Measurements from ENCODE around the gene TES.
"Not testable (repeated sequence)": the region's sequence is repeated elsewhere in the genome, so short reads cannot be mapped to it uniquely, and the experiment has no call there.

TES gene, protein sequence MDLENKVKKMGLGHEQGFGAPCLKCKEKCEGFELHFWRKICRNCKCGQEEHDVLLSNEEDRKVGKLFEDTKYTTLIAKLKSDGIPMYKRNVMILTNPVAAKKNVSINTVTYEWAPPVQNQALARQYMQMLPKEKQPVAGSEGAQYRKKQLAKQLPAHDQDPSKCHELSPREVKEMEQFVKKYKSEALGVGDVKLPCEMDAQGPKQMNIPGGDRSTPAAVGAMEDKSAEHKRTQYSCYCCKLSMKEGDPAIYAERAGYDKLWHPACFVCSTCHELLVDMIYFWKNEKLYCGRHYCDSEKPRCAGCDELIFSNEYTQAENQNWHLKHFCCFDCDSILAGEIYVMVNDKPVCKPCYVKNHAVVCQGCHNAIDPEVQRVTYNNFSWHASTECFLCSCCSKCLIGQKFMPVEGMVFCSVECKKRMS

DNA sequence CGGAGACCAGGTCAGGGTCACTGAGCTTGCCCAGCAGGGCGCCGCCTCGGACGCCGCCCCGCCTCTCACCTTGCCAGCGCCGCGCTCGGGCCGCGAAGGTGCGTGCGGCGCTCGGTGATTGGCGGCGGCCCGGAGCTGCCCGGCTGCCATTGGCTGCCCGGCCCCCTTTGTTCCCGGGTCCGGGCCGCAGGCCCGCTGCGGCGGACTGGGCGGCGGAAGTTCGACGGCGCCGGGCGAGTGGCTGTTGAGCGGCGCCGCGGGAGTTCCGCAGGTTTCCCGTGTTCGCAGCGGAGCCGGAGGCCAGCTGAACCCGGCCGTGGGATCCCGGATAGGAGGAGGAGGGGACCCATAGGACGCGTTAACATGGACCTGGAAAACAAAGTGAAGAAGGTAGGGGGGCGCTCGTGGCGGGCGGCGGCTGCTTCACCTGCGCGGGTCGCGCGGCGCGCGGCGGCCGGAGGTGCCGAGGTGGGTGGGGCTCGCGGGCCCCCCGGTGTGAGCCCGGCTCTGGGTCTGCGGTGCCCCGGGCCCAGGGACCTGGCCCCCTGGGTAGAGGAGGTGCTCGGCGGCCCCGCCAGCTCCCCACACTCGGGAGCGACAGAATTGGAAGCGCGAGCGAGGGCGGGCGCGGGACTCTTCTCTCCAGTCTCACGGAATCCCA lies at the start of gene TES:
TES (plus strand) TSS at position 195 of the 661 bp plus-strand sequence; CDS start at position 364, 169 bp downstream.
- peak; percentile 46 for DNase-seq (ENCODE audit: low read depth)

DNA sequence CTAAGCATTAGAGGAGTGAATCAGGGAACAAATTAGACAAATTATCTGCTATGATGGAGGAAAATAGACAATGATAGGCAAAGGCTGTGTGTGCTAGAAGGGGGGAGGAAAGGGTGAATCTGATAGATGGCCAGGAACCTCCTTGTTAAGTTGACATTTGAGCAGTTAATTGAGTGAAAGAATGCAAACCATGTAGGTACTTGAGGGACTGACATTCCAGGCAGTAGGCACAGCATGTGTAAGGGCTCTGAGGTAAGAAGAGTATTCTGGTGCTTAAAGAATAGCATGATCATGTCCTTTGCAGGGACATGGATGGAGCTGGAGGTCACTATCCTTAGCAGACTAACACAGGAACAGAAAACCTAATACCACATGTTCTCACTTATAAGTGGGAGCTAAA lies 48.6 kb upstream of the TES start:
- no peak for DNase-seq (ENCODE audit: low read depth)

DNA sequence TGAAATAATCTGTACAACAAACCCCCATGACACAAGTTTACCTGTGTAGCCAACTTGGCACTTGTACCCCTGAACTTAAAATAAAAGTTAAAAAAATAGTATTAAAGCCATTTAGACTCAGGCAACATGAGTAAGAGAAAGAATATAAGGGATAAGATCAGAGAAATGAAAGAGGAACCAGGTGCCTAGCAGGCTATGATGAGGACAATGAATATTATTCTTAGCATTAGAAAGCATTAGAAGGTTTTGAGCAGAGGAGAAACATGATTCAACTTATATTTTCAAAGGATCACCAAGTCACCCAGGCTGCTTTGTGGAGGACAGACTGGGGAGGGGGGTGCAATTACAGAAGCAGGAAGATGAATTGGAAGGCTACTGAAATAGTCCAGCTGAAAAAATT lies 48.1 kb upstream of the TES start:
- no peak for DNase-seq (ENCODE audit: low read depth)

DNA sequence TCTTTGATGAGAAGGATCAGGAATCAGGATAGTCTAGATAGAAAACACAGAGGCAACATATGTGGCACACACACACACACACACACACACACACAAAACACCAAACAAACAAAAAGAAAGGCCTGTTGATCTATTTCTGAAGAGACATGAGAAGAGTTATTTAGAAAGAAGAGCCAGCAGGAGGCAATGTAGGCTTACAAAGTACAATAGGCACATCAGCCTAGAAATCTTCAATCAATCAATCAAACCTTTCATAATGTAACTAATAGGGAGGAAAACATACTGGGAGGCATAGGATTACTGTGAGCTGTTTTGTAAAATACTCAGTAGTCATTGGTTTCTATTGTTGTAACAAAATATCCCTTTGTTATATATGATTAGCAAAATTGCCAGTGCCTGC lies 47.3 kb upstream of the TES start:
- no peak for DNase-seq (ENCODE audit: low read depth)

DNA sequence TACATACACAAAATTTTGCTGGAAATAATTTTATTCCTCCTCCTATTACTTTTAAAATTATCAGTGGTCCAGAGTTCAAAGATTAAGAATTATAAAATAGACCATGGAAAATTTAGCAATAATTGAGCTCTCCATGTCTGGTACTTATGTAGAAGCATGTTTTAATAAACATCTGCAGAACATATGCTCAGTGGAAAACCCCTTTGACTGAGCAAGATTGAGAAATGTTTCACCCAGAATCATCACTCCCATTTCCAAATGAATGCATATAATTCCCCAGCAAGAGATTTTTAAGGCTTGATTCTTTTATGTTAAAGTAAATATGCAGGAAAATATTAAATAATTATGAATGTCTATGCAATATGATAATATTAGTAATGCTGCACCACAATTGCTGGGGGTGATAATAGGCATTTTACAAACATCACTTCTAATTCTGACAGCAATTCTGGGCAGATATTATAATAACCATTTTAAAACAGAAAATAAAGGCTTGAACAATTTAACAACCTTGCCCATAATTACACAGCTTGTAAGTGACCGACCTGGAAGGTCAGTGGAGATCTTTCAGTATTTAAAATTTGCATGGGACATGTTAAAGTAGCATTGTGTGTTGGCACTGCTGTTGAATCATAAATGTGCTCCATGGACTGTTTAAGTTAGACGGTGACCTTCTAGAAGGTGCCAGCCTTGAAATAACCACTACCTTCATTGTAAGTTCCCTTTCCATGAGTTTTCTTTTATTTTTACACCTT lies 45.6 kb upstream of the TES start:
- DNase-seq (ENCODE audit: low read depth): no peak

DNA sequence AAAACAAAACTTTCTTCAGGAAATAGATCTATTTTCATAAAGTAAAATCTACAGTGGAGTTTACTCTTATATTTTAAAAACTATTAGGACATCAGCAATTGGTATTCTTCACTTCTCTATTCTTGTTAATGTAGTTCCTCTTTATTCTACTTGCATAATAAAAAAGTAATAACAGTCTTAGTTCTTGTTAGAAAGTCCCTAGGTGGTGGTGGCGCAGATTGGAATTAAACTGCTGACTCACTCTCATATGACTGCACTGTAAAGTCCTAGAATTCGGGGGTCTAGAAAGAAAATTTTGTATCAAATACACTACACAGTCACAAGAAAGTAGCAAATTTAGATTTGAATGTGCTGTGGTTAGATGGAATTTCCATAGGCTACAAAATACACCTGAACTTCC lies 44.6 kb upstream of the TES start:
- no peak for DNase-seq (ENCODE audit: low read depth)

DNA sequence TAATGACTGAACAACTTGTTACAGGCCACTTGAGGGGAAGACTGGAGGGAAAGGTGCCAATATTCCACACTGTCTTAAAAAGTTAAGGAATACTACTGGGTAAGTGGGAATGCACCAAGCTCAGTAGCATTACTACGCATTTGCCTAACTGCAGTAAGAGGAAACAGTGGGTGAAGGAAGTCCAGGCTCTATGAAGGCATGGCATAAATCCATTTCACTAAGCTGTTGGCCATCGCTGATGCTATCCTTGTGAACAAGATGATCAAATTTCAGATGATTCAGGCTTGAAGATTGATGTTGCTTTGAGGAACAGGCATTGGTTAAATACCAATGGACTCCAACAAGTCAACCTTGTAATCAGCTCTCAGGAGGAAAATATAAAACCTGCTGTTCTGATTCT lies 44.2 kb upstream of the TES start:
- no peak for DNase-seq (ENCODE audit: low read depth)

DNA sequence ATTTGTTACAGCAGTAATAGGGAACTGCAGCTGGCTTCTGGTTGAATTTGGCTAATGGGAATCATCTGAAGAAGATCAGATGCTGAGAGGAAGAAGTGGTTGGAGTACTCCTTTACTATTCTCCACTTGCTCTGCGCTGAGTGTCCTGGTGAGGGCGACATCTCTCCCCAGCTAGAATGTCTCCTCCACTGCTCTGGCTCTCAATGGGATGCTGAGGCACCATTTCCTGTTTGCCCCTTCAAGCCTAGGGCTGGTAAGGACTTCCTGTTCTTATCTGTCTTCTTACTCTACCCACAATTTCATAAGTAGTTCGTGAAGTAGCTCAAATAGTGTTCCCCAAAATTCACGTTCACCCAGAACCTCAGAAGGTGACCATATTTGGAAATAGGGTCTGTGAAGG lies 43.2 kb upstream of the TES start:
- DNase-seq (ENCODE audit: low read depth): no peak

DNA sequence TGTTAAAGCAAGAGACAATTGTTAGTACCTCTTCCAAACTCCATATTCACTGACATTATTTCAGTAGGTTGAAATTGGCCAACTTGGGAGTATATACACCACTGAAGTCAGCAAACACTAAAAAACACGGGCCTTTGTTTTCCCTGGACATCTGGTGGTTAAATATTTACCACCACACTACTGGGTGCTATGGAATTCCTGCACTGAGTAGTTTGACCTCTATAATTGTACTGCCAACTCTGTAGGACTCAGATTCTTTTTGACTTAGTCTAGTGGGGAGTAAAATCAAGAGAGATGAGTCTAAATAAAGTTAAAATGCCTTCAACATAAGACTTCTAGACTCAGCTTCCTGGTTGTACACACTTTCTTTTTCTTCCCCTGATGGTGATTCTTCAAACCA lies 41.3 kb upstream of the TES start:
- no peak for DNase-seq (ENCODE audit: low read depth)

DNA sequence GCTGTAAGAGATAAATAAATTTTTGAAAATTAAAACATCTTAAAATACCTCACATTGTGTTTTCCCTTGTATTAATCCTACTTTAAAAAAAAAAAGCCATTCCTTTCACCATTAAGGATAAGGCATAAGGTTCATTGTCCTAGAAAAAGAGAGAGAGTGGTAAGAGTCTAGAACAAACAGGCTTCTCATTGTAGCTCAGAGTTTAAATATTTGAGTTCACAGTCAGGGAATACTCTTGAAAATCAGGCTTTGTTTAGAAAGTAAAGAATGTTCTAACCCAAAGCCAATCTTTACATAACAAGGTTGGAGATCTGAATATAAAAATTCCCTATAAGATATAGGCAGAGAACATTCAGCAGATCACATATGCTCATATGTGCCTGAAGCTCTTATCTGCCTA lies 40.2 kb upstream of the TES start:
- no peak for DNase-seq (ENCODE audit: low read depth)

DNA sequence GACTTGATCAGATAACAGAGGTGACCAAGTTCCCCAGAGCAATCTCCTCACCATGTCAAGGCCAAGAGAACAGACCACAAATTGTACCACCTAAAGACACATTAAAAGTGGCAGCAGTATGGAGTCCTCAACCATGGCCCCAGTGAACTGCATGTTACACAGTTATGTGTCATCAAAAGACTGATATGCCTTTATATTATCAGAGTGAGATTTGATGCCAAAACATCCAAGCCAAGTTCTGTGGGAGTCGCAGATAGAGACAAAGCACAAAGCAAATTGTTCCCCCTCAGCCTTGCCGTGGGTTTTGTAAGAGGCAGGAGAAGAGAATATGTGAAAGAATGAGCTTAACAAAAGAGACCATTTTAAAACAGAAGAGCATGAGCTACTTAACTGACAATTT lies 39.2 kb upstream of the TES start:
- DNase-seq (ENCODE audit: low read depth): no peak

DNA sequence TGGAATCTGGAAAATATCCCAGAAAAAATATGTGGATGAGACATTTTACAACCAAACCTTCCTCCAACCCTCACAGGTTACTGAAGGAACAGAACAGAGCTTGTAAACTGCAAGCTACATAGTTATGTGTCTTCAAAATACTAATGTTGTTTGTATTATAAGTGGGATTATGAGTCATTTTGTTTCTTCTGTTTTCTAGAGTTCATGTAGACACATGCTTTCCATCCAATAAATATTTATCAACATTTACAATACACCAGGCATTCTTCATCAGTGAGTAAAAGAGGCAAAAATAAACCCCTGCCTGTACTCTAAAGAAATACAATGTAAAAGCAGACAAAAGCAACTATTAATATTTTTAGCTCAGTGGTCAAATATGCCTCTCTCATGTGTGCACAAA lies 38.0 kb upstream of the TES start:
- no peak for DNase-seq (ENCODE audit: low read depth)

DNA sequence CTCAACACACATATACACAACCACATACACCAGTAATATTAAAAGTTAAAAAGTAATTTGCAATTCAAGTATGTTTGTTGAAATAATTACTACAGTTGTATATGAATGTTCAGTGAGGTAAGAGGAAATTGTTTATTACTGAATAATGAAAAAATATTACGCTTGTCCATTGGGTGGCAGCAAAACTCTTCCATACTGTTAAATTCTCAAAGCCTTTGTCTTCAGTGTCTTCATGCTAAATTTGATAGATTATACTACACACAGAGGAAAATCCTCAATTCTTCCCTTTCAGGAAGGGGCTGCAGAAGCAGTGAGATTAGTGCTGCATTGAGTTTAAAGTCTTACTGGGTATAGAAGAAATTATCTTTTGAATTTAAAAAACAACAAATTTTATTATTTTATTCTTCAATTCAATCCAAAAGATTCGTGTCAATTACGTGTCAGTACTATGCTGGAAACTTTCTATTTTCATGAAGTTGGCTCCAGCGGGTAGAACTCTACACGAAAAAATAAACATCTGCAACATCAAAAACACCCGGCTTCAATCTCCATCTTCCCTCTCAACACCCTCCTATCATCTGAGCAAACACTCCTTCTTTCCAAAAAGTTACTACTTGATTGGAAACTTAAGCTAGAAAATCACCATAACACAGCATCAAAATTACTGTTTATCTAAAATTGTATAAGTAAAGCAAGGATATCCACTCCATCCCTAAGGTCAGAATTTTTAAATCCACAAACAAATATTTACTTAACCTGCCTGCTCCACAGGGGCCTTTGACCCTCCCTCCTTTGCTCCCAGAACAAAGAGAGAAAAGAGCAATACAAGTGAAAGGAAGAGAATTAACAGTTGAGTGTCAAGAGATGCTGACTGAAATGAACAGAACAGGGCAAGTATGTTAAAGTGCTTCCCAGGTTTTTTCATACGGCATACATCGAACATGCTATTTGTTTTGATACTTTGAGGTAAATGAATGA lies 37.0 kb upstream of the TES start:
- no peak for DNase-seq (ENCODE audit: low read depth)

DNA sequence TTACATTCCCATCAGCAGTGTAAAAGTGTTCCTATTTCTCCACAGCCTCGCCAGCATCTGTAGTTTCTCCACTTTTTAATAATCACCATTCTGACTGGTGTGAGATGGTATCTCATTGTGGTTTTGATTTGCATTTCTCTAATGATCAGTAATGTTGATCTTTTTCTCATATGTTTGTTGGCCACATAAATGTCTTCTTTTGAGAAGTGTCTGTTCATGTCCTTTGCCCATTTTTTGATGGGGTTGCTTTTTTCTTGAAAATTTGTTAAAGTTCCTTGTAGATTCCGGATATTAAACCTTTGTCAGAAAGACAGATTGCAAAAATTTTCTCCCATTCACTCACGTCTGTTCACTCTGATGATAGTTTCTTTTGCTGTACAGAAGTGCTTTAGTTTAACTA lies 35.2 kb upstream of the TES start:
- DNase-seq (ENCODE audit: low read depth): not testable (repeated sequence)

DNA sequence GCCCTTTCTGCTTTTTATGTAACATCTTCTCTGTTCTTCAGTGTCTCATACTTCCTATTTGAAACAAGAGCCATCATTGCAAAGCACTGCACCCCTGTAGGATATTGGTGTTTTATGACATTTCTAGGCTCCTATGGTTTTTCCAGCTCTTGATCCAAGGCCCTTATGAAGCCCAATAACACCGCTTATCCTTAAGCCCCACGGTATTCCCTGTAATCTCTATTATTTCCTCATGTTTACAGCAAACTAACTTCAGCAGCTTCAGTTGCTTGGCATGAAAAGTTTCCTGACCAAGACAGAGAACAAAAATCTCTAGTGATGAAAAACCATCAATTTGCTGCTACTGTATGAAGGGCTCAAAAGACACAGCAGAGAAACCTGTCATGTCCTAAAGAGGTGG lies 34.1 kb upstream of the TES start:
- DNase-seq (ENCODE audit: low read depth): no peak

DNA sequence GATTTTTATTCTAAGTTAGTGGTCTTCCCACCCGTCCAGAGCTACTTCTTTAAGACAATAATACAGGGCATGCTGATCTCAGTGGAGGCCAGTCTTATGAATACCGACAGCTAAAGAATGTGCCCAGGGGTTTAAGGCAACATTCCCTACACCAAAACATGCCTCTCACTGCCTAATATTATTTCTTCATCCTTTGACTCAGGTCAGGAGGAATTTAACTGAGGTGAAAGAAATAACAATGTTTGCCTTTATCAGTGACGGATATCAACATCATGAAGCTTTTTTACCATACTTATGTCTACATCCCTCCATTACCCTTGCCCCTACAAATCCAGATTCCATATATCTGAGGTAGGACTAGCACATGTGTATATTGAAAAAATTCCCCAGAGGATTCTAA lies 33.3 kb upstream of the TES start:
- no peak for DNase-seq (ENCODE audit: low read depth)

DNA sequence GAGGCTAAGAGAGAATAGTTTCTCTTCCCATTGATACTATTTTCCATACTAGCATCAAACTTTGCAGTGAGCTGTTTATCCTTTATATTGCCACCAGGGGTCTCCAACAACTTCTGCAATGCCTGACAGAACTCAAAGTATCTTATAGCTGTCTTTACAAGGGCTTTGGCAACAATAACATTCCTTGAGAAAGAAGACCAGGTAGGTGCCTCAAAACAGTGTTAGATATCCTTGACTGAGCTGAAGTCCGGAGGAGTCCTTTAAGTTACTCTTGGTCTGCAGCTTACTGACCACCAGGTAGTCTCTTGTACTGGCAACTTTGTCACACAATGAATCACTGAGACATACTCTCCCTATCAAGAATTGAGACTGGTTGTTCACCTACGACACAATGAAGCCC lies 30.0 kb upstream of the TES start:
- DNase-seq (ENCODE audit: low read depth): no peak

DNA sequence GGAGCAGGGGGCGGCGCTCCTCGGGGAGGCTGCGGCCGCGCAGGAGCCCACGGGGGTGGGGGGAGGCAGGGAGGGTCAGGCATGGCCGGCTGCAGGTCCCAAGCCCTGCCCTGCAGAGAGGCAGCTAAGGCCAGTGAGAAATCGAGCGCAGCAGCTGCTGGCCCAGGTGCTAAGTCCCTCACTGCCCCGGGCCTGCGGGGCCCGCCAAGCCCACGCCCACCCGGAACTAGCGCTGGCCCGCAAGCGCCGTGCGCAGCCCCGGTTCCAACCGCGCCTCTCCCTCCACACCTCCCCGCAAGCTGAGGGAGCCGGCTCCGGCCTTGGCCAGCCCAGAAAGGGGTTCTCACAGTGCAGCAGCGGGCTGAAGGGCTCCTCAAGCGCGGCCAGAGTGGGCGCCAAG lies 28.3 kb upstream of the TES start:
- no peak for DNase-seq (ENCODE audit: low read depth)

DNA sequence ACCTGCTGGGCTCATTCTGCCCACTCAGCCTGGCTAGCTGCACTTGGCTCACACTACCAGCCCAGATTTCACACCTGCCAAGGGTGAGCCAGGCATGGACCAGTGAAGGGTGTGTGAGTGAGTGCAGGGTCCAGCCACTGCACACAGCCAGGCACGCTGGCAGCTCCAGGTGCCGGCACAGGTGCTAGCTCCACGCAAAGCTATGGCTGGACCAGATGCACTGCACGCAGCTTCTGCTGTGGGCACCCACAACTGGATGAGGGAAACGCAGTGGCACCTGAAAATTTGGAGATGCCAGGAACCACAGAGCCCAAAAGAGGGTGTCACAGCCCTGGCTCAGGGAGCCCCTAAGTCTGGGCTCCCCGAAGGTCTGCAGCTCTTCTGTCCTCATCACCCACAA lies 24.9 kb upstream of the TES start:
- DNase-seq (ENCODE audit: low read depth): no peak

DNA sequence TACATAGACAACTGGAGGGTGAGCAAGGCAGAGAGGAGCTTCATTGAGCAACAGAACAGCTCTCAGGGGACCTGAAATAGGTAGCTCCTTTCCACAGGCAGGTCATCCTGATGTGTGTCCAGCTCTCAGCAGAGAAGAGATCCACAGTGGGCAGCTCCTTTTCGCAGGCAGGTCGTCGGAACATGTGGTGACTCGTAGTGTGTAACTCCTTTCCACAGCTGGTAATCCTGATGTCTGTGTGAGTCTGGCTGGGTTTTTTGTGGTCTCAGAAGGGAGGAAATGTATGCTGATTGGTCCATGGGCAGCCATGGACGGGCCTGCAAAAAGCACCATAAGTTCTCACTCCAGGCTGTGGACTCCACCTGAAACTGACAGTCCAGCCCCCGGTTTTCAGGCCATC lies 24.4 kb upstream of the TES start:
- no peak for DNase-seq (ENCODE audit: low read depth)

DNA sequence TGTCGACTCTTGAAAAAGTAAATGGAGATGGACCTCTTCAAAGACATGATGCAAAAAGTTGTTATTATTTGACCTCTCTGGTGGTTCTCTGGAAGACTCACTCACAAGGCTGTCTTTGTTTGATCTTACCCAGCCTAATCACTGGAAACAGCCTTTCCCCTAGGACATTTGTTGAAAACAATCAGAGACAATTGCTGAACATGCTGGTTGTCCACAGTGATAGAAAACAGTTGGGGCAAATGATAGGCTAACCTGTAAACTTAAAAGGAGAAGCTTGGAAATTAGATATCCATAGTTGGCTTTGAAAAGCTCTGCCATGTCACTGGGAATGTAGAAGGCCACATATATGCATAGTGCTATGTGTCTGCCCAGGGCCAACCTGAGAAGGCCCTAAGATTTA lies 22.9 kb upstream of the TES start:
- no peak for DNase-seq (ENCODE audit: low read depth)
